HuH-7.5 (cell line): ENCODE measurements around the gene TRPV3.
A peak's percentile ranks its signal among the peaks of the same experiment; 100 is the strongest.
"Not testable (repeated sequence)": the region's sequence is repeated elsewhere in the genome, so short reads cannot be mapped to it uniquely, and the experiment has no call there.

ENCODE experiments used
- DNase-seq: peaks from one replicate; pipeline ENCODE4 v3.0.0; 2011; ENCODE audit warnings: low spot score

Gene TRPV3

DNA sequence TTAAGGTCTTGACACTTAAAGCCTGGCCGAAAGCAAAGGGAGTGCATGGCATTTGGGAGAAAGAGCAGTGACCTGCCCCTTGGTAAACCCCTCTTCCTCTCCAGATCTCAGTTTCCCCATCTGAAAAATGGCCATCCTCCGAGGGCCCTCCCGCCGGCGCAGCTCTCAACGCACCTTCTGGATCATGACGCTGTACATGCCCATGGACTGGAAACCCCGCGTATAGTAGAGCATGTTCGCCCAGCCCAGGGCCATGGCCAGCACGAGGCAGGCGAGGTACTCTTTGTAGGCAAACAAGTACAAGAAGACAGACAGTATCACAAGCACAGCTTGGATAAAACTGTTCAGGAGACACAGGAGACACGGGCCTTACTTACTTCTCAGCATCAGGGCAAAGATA is 33.6 kb downstream of the TRPV3 start:
- no peak for DNase-seq

- not testable (repeated sequence) for DNase-seq
These were observed 38.1 kb downstream of the TRPV3 start for GRCh38 chr17:3519472-3519871.

DNA sequence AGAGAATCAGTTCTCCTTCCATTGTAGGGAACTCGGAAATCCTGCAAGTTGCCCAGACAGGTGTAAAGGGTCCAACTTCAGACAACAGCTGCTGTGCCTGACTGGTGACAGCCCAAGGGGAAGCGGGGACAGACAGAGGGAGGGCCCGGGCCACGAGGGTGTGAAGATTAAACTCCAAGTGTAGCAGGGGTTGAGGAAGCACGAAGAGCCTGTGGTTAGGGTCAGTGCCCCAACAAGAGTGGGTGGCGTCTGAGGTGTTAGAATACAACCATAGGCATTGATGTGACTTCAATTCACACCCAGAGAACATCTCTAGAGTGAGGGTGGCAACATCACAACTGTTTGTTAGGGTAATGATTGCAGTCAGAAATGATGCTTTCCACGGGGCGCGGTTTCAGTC is 42.7 kb downstream of the TRPV3 start:
- DNase-seq: no peak

GRCh38 chr17:3514167-3514566 is 43.4 kb downstream of the TRPV3 start:
- DNase-seq: not testable (repeated sequence)

DNA sequence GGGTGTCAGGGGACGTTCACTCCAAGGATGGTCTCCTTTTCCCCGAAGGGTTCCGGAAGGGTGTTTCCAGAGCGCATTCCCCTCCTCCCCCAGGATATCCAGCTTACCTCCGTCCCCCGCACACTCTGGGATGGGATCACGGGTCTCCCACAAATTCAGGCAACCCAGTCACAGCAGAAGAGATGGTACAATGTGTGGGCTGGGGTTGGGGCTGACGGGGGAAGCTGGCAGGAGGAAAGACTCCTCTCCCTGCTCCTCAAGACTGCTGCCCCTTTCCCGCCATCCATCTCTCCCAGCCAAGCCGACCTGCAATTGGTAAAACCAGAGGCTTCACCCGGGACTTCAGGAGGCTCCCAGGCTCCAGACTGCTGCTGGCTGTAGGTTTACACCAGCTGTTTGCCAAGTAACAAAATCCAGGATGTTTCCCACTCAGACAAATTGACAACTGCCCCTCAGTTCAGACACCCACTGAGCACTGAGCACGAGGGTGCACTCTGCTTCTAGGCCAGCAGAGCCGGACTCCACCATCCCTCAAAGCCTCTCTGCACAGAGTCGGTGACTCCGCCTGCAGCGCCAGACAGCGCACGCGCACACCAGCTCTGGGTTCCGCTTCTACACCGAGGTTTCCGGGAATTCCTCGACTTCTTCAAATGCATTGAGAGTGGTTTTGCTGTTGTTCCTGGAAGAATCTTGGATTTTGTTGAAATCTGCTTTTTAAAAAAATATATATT is 44.1 kb downstream of the TRPV3 start:
- no peak for DNase-seq

- no peak for DNase-seq
These were observed 45.0 kb downstream of the TRPV3 start for GRCh38 chr17:3512505-3513171.

- no peak for DNase-seq
These were observed 45.6 kb downstream of the TRPV3 start for GRCh38 chr17:3511852-3512504.

GRCh38 chr17:3510090-3510489 is 47.5 kb downstream of the TRPV3 start:
- DNase-seq: no peak

GRCh38 chr17:3507869-3508268 is 49.7 kb downstream of the TRPV3 start:
- no peak for DNase-seq

DNA sequence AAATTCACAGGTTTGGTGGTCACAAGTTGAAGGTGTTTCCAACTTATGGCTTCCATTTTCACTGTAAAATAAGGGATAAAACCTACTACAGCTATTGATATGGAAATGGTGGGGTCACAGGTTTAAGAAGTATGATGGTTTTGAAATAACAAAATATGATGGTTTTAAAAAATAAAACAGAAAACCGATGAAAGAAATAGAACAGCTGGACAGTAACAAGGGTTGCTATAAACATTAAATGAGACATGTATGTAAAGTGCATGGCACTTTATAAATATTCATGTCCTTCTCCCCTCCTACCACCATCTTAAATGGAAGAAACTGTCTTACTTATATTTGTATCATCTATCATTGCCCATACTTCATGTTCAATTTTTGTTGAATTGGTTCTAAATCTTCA is 50.5 kb downstream of the TRPV3 start:
- DNase-seq: no peak

- peak; percentile 30 for DNase-seq
These were observed 51.6 kb downstream of the TRPV3 start for GRCh38 chr17:3506054-3506453.

- DNase-seq: no peak
These were observed 52.6 kb downstream of the TRPV3 start for GRCh38 chr17:3505008-3505407.

GRCh38 chr17:3503285-3503684 is 54.3 kb downstream of the TRPV3 start:
- DNase-seq: no peak

GRCh38 chr17:3502466-3502865 is 55.1 kb downstream of the TRPV3 start:
- no peak for DNase-seq

- no peak for DNase-seq
These were observed 56.3 kb downstream of the TRPV3 start for GRCh38 chr17:3501344-3501743.

- DNase-seq: no peak
These were observed 60.5 kb downstream of the TRPV3 start for GRCh38 chr17:3497101-3497500.

- DNase-seq: no peak
These were observed 72.0 kb downstream of the TRPV3 start for GRCh38 chr17:3485481-3486068.

DNA sequence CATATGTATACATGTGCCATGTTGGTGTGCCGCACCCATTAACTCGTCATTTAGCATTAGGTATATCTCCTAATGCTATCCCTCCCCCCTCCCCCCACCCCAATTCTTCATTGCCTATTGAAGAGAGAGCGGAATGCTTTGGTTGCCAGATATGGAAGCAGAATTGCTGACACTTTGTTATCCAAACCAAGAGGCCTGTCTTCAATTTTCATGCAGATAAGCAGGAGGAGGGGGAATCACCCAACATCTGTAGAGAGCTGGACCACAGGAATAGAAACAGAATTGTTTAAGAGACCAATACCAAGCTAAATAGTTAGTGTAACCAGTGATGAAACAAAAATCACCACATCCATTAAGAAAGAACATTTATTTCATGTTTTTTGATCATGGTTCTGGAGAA is 74.8 kb downstream of the TRPV3 start:
- no peak for DNase-seq

GRCh38 chr17:3479988-3480387 is 77.6 kb downstream of the TRPV3 start:
- no peak for DNase-seq

DNA sequence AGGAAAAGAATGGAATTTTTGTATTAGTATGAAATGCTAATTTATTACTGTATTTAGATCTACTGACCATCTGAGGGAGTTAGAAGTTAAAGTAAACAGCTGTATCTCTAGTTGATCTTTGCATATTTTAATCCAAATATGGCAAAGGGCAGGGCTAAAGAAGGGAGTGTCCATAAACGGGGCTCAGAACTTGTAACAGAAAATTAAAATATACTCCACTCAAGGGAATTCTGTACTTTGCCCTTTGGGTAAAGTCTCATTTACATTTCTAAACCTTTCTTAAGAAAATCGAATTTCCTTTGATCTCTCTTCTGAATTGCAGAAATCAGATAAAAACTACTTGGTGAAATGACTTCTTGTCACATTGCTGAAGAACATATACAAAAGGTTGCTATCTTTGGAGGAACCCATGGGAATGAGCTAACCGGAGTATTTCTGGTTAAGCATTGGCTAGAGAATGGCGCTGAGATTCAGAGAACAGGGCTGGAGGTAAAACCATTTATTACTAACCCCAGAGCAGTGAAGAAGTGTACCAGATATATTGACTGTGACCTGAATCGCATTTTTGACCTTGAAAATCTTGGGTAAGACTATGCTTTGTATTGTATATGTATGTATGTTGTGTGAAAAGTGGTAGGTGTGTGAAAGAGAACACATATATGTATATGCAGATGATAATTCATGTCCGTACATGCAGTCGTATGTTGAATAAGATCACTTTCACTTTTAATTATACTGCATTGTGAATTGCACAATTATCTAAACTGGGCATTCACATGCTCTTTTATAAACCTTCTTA is 81.6 kb downstream of the TRPV3 start, which contains the start of gene ASPA:
Gene ASPA (plus strand): TSS at position 186 of the 799 bp plus-strand sequence. CDS start 163 bp downstream, at position 349.
- no peak for DNase-seq

- no peak for DNase-seq
These were observed 82.3 kb downstream of the TRPV3 start for GRCh38 chr17:3475251-3475685.

DNA sequence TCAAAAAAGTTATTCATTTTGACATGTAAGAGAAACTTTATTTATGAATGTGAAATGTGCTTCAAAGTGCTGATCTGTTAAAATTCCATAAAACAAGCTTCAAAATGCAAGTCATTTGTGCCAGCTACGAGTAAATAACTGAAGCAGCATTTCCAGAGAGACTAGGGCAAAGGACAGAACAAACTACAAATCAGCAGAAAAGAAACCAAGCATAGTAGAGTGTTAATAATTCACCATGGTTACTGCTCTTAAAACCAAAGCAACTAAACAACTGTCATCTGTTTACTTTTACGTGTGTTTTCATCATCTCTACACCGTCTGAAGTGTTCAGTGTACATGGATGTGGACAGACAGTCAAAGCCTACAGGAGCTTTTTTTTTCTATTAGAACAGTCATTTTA is 83.4 kb downstream of the TRPV3 start:
- peak; percentile 87 for DNase-seq
